ENCODE results near the gene ITPRIP.

DNA sequence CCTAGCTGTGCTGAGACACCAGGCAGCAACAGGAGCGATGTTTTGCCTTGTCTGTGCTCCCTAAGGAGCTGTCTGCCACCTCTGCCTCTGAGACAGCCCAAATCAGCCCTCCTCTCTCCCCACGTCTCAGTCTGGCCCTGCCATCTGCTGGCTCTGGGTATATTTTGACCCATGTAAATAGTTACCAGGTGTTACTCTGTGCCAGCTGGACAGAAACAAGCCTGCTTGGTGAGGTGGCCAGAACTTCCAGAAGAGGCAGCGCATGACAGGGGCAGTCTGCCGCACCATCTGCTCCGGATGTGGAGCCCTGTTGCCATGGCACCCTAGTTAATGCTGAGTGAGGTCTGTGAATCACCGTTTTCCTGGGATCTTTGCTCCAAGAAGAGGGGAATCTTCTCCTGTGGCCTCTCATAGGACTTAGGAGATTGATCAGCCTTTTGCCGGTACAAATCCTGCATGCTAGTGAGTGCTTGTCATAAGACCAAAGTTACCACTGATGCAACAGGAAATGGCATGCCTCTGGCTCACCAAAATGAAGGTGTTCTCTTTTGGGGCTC is 37.5 kb downstream of the ITPRIP start:
- TF ChIP-seq, protein P1, sequence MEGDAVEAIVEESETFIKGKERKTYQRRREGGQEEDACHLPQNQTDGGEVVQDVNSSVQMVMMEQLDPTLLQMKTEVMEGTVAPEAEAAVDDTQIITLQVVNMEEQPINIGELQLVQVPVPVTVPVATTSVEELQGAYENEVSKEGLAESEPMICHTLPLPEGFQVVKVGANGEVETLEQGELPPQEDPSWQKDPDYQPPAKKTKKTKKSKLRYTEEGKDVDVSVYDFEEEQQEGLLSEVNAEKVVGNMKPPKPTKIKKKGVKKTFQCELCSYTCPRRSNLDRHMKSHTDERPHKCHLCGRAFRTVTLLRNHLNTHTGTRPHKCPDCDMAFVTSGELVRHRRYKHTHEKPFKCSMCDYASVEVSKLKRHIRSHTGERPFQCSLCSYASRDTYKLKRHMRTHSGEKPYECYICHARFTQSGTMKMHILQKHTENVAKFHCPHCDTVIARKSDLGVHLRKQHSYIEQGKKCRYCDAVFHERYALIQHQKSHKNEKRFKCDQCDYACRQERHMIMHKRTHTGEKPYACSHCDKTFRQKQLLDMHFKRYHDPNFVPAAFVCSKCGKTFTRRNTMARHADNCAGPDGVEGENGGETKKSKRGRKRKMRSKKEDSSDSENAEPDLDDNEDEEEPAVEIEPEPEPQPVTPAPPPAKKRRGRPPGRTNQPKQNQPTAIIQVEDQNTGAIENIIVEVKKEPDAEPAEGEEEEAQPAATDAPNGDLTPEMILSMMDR (IDR thresholded peaks at IDR 0.05): peak in 4 of 7 experiments; percentile 21 to 30 (median 24)
- TF ChIP-seq POLR2A (IDR thresholded peaks at IDR 0.05): no peak

All from body of pancreas (tissue), 4 donors.